Activated T-helper 1 cell treated with anti-CD3 and anti-CD28 coated beads, Interleukin-2, amount 50 U/mL, for 16 hours (primary cell): ENCODE measurements around the gene TMEM106C.

ENCODE experiments used
- DNase-seq, 2 donors: peaks; one replicate each; pipeline ENCODE4 v3.0.0-alpha.2; 2020; ENCODE audit warnings: low read depth in 1 of 2, low spot score in 1 of 2

Gene TMEM106C

GRCh38 chr12:47992776-47993175 lies 29.4 kb downstream of the TMEM106C start:
- DNase-seq: no peak

GRCh38 chr12:47993491-47993890 lies 30.1 kb downstream of the TMEM106C start:
- DNase-seq: no peak

GRCh38 chr12:47995981-47996401 lies 32.6 kb downstream of the TMEM106C start:
- DNase-seq: no peak

DNA sequence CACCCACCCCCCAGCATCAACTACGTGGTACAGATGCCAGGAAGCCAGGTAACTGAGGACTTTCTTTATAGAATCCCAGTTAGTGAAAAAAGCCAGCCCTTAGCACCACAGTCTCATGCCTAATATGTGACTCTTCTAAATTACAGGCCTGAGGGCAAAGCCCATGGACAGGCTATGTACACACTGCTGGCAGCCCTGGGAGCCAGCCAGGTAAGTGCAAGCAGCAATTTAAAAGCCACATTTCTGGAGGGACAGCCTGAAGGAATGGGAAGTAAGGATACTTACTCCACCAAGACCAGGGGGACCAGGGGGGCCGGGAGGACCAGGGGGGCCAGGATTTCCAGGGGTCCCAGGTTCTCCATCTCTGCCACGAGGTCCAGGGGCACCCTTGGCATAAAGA lies 33.9 kb downstream of the TMEM106C start:
- DNase-seq: no peak

DNA sequence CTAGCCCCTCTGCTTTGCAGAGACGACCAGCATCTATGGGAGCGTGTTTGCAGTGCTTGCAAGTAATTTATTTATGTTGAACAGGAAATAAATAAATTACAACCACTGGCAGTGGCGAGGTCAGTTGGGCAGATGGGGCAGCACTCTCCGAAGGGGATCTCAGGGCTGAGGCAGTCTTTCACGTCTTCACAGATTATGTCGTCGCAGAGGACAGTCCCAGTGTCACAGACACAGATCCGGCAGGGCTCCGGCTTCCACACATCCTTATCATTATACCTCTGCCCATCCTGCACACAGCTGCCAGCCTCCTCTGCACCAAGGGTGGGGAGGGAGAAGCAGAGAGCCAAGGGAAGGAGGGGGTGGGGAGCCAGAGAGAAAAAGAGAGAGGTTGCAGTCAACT lies 36.4 kb downstream of the TMEM106C start:
- no peak for DNase-seq

- no peak for DNase-seq
Measured at GRCh38 chr12:48000878-48001504, 37.6 kb downstream of the TMEM106C start.

GRCh38 chr12:48001505-48002413 lies 38.4 kb downstream of the TMEM106C start:
- DNase-seq: no peak

- no peak for DNase-seq
Measured at GRCh38 chr12:48002414-48002730, 39.0 kb downstream of the TMEM106C start.

- DNase-seq: no peak
Measured at GRCh38 chr12:48002773-48003218, 39.4 kb downstream of the TMEM106C start.

- no peak for DNase-seq
Measured at GRCh38 chr12:48003226-48004052, 40.0 kb downstream of the TMEM106C start.

DNA sequence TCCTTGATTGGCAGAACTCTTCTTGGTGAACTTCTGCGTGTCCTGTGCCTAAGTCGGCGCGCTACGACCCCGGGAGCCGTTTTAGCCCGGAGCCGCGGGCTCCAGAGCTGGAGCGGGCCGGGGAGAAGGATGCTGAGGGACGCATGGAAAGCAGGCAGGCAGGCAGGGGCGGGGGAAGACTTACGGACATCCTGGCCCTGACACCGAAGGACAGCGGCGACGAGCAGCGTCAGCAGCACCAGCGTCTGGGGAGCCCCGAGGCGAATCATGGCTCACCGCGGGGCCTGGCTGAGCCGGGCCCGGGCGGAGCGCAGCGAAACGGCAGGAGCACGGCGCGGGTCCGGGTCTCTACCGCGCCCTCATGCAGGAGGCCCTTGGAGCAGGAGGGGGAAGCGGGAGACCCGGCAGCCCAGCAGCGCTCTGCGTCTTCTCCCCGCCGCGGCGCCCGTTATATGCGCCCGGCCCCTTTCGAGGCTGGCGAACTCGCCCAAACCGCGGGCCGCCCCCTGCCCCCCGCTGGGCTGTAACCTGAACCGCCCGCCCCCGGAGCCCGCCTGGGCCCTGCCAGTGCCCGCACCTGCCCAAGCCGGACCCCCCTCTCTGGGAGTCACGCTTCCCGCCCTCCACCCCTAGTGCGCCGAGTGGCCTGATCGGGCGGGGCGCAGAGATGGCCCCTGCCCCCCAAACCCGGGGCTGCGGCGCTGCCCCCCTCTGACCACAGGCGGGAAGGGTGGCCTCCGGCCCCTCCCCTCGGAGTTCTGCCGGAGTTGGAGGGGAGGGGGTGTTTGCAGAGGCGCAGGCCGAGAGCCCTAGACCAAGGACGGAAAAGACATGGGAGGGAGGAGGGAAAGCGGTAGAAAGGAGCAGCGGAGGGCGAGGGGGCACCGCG lies 40.9 kb downstream of the TMEM106C start, which contains the start of gene COL2A1:
TSS of gene COL2A1 (minus strand) at position 424 of the 889 bp plus-strand sequence. CDS start at position 269, 155 bp downstream.
- no peak for DNase-seq

GRCh38 chr12:48005001-48005749 lies 41.8 kb downstream of the TMEM106C start:
- no peak for DNase-seq

- no peak for DNase-seq
Measured at GRCh38 chr12:48005750-48006021, 42.3 kb downstream of the TMEM106C start.

DNA sequence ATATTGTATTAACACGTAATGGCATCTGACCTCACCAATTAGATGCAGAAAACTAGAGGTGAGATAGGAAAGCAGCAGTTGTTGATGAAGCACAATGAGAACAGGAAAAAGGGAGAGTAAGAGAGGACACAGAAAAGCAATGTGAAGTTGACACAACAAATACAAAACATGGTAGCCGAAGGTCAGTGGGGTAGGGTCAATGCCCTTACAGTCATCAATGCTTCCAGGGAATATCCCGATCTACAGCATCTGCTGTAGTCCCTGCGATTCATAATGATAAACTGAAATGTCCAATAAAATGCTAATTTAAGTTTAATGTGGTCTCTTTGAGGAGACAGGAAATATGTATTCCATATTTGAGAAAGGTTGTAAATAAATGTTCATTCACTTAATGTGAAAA lies 43.8 kb downstream of the TMEM106C start:
- DNase-seq: no peak

DNA sequence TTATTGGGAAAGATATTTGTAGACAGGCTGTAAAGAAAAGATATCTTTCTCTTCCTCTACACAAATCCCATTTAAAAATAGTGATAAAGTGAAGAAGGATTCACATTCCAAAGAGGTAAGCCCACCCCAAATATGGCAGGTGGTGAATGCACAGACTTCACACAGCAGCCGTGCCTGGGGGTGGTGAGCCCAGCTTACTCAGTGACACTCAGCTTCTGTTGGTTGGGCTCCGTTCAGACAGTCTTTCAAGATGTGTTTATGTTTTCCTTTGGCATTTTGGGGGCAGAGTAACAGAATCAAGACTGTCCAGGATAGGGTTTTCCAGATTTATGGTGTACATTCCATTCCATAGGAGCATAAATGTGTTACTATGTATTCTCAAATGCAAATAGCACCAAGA lies 45.0 kb downstream of the TMEM106C start:
- DNase-seq: no peak

DNA sequence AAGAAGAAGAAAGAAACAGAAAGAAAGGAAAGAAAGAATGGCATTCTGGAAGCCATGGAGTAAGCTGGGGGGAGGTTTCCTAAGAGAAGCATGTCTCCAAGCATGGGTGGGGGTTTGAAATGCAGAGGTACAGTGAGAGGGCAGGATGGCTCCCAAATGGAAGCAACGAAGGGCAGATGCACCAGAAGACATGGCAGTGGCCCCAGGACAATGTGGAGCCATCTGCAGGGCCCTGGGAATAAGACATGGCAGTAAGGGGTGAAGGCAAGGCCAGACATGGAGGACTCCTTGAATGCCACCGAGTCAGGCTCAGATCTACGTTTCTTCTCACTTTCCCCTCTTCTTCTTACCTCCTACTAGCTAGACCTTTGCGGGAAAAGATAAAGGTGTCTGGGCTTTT lies 45.6 kb downstream of the TMEM106C start:
- DNase-seq: no peak

DNA sequence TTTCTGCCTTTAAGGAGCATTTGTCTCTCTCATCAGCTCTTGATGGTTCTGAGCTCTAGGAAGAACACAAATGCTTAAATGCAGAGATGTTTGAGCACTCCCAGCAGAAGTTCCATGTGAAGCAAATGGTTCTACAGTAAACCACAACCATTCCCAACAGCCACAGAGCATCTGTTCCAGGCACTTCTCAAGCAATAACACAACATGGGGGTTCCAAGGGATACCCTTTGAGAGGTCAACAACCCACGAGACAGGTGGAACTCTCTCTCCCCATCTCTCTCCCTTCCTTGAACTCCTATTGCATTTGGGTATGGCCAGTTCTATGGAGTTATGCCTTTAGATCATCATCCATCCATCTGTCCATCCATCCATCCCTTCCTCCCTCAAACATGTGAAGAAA lies 46.1 kb downstream of the TMEM106C start:
- DNase-seq: no peak

DNA sequence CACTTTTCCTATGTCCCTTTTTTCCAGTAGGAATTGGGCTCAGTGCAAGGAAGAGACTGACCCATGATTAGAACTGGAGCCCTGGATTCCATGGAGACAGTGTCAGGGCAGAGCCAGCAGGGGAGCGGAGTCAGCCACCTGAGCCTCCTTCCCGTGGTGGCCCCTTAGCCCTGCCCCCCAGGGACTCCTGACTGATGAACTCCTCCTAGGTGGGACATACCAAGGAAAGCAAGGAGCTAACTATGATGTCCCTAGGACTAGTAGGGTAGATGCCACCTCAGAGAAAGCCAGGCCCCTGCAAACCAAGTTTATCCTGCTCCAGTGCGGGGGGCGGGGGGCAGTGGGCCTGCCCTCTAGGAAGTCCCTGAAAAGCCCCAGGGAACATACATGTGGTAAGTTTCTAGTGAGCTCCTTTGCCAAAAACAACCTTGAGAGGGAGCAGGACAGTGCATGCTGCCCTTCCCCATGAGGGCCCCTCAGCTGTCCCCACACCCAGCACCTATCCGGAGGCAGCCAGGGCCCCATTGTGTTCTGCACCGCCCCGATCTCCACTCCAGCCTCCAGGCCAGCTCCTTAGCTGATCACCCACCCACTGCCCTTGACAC lies 47.1 kb downstream of the TMEM106C start:
- DNase-seq: no peak

DNA sequence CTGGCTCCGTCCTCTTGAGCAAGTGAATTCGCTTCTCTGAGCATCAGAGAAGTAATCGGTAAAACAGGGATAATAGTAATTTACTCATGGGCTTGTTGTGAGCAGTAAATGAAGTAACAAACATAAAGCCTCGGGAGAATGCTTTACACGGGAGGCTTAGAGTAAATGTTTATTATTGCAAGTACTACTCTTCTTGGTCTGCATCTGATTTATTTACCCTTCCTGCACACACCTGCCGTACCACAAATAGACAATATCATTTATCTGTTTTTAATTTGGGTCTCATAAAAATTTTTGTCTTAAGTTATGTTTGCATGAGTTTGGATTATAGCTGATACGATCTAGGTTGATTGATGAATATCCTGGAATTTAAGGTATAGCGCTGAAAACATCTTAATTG lies 48.7 kb downstream of the TMEM106C start:
- no peak for DNase-seq

GRCh38 chr12:48013287-48013686 lies 49.9 kb downstream of the TMEM106C start:
- no peak for DNase-seq
